ENCODE results near the gene C1QL4. TPM values are rescaled to one million over a fixed set of nuclear protein-coding genes. Genes with fewer than 3 reads are reported as not detected.

The C1QL4 gene
- total and polyA plus RNA-seq, 2 of the 8 experiments (the other 6 are each of a cell fraction or from before 2014, with no cell fraction given): 0.28 to 0.63 TPM

GRCh38 chr12:49331380-49332222, 5.4 kb downstream of the C1QL4 start:
- Histone ChIP-seq H4K20me1 (replicated peaks in 1 of 2; ENCODE audit: control insufficient read depth in 1 of 2, insufficient read depth in 2 of 2, low read length in 2 of 2) (peaks cover 8 to 9% of the 10 kb centered on the region in 2 experiments), H3K56ac (replicated peaks; ENCODE audit: insufficient read length, low read depth, low read length) (no peak overlapping the region), H3K9ac (replicated peaks in 1 of 4; ENCODE audit: extremely low read depth in 1 of 4, low read depth in 3 of 4, low read length in 3 of 4) (no peak overlapping the region), H3K4ac (replicated peaks; ENCODE audit: insufficient read length, low read depth, low read length) (no peak overlapping the region), H3K23ac (ENCODE audit: insufficient read length) (no peak overlapping the region), H3K14ac (ENCODE audit: insufficient read length) (no peak overlapping the region), H2AK5ac (ENCODE audit: low read depth, low read length) (no peak overlapping the region), H3K27me3 (replicated peaks in 1 of 4; ENCODE audit: control insufficient read depth in 3 of 4, extremely low read depth in 1 of 4, insufficient read depth in 3 of 4, low read length in 3 of 4) (peaks cover 33 to 50% (median 43%) of the 10 kb centered on the region in 4 experiments), H3K4me1 (replicated peaks in 1 of 4; ENCODE audit: control insufficient read depth in 3 of 4, insufficient read depth in 4 of 4, low read length in 3 of 4) (no peaks in the 10 kb centered on the region; a peak in 2 of 7 replicates), H2BK120ac (replicated peaks; ENCODE audit: low read depth, low read length) (no peak overlapping the region), H3K36me3 (ENCODE audit: control insufficient read depth in 2 of 4, insufficient read depth in 4 of 4, low read length in 3 of 4) (peaks cover 5 to 34% (median 18%) of the 10 kb centered on the region in 4 experiments; a peak in 7 of 8 replicates), H4K5ac (ENCODE audit: insufficient read length, low read depth, low read length) (no peak overlapping the region), H3K4me2 (ENCODE audit: insufficient read depth in 1 of 2, low read depth in 2 of 2, low read length in 2 of 2) (no peak overlapping the region), H2AFZ (ENCODE audit: low read length) (no peak overlapping the region), H4K91ac (replicated peaks; ENCODE audit: insufficient read length, low read length) (no peak overlapping the region), H2BK15ac (ENCODE audit: low read length) (no peak overlapping the region), H3K23me2 (ENCODE audit: low read depth, low read length) (peaks cover 4% of the 10 kb centered on the region; the same call in 1 of the 2 replicates), H3K18ac (ENCODE audit: extremely low read depth, low read length) (no peak overlapping the region), H3K4me3 (ENCODE audit: extremely low read depth in 1 of 4, insufficient read depth in 2 of 4, low read depth in 3 of 4, low read length in 4 of 4) (no peak overlapping the region), H3K9me3 (ENCODE audit: insufficient read depth in 2 of 2, low read depth in 1 of 2, low read length in 1 of 2) (peaks cover 0 to 6% of the 10 kb centered on the region in 2 experiments; a peak in 1 of 4 replicates), H2BK5ac (ENCODE audit: low read depth, low read length) (no peak overlapping the region), H3K27ac (ENCODE audit: low read depth, low read length) (no peak overlapping the region), H3K79me2 (ENCODE audit: control insufficient read depth in 1 of 2, insufficient read depth in 2 of 2, low read length in 2 of 2) (no peaks in the 10 kb centered on the region), H2BK12ac (ENCODE audit: low read depth, low read length) (no peak overlapping the region), H4K8ac (ENCODE audit: extremely low read depth, insufficient read depth, low read length) (no peak overlapping the region), H3K79me1 (ENCODE audit: low read depth, low read length) (no peaks in the 10 kb centered on the region), H2BK20ac (ENCODE audit: low read length) (no peak overlapping the region)
- WGBS, 2 experiments (ENCODE audit: extremely low coverage in 1 of 2, insufficient coverage in 1 of 2, insufficient read length in 1 of 2, insufficient replicate concordance in 2 of 2, low coverage in 1 of 2, low lambda C conversion rate in 2 of 2, missing lambda C conversion rate in 1 of 2): 67% methylated on average over 11 of the region's 11 CpGs; no CpG with 5 or more reads in 1 of the 2 experiments
- FAIRE-seq (no peak), DNase-seq (ENCODE audit: low read depth in 1 of 2, low spot score in 2 of 2) (peak in 1 of 2 experiments; percentile 68)
- CTCF ChIA-PET (ENCODE audit: partially characterized antibody): interaction anchor here (0.6 to 12.7 kb wide), 40 partner anchors 8 to 1389 kb away, joined by 3 to 276 read pairs (median 4); partner anchors contain the start of genes DNAJC22, PRPH and TROAP
- POLR2A ChIA-PET (ENCODE audit: partially characterized antibody): interaction anchor here (0.6 to 6.2 kb wide), 15 partner anchors 9 to 273 kb away, joined by 3 to 37 read pairs (median 5); partner anchors contain the start of genes DNAJC22, PRPH and TROAP
- TF ChIP-seq CTCF (IDR thresholded peaks at IDR 0.05; ENCODE audit: control extremely low read depth in 1 of 3, insufficient read depth in 1 of 3, low read depth in 1 of 3, low read length in 3 of 3) (peak; percentile 86 to 89 (median 88)), BACH1 (IDR thresholded peaks at IDR 0.05; ENCODE audit: low read length) (no peak), HDAC2 (IDR thresholded peaks at IDR 0.05; ENCODE audit: borderline replicate concordance in 1 of 2, low read depth in 2 of 2, low read length in 2 of 2) (no peak), MAX (IDR thresholded peaks at IDR 0.05) (peak; percentile 44; the same call in 1 of the 2 replicates), CREB1 (IDR thresholded peaks at IDR 0.05) (no peak), RAD21 (IDR thresholded peaks at IDR 0.05 in 1 of 2, conservative IDR thresholded peaks at IDR 0.05 in 1 of 2; ENCODE audit: low read depth in 2 of 2, low read length in 2 of 2) (peak; percentile 86 to 93), SIN3A (conservative IDR thresholded peaks at IDR 0.05 in 1 of 2, IDR thresholded peaks at IDR 0.05 in 1 of 2; ENCODE audit: low read depth in 1 of 2, low read length in 2 of 2) (peak in 1 of 2 experiments; percentile 74; a peak in 1 of 4 replicates)

All from H1 (cell line).